PC-9 (cell line): ENCODE results near the gene TMEM232. TPM values are rescaled to one million over a fixed set of nuclear protein-coding genes. Genes with fewer than 3 reads are reported as not detected.

Source experiments
- BruUV-seq: library from RNA; stranded (reverse); fragments of 400-500 nt; replicated peaks from 2 replicates; lab custom pipeline; 2021; lab: Mats Ljungman, UMichigan
- CTCF ChIA-PET: fragments of 300-600 bp; sonication (Branson Sonifier 250); formaldehyde crosslinking; loops from one replicate; lab custom pipeline; 2022; ENCODE audit warnings: antibody characterized with exemption; lab: Charles Lee
- POLR2A ChIA-PET: fragments of 300-600 bp; sonication (Branson Sonifier 250); formaldehyde crosslinking; loops from one replicate; lab custom pipeline; 2022; ENCODE audit warnings: antibody characterized with exemption; ENCODE audit not compliant: unreplicated experiment; lab: Charles Lee
- DNase-seq, 2 experiments: peaks; one replicate each; pipeline versions ENCODE4 v3.0.0 to v3.0.0-alpha.2; 2015 to 2022; ENCODE audit warnings: mixed read lengths in 1 of 2
- H2AFZ ChIP-seq: fragments of 200-600 bp; sonication (generic); 2 replicates; pipeline ENCODE4 v1.8.1; 2017; ENCODE audit warnings: antibody characterized with exemption
- H3F3A ChIP-seq: fragments of 200-600 bp; sonication (generic); 2 replicates; pipeline ENCODE4 v1.8.1; 2017; ENCODE audit warnings: antibody characterized with exemption, mild to moderate bottlenecking, low read depth; ENCODE audit not compliant: insufficient read depth
- H3K27ac ChIP-seq: fragments of 200-600 bp; sonication (generic); 2 replicates; pipeline ENCODE4 v1.6.1; 2016; ENCODE audit warnings: mixed run types
- H3K27me3 ChIP-seq: fragments of 200-600 bp; sonication (generic); 2 replicates; pipeline ENCODE4 v1.6.1; 2016; ENCODE audit warnings: low read depth, mixed run types; ENCODE audit not compliant: insufficient read depth
- H3K36me3 ChIP-seq: fragments of 200-600 bp; sonication (generic); 2 replicates; pipeline ENCODE4 v1.6.1; 2016; ENCODE audit warnings: low read depth, mixed run types
- H3K4me1 ChIP-seq: fragments of 200-600 bp; sonication (generic); replicated peaks from 2 replicates; pipeline ENCODE4 v1.6.1; 2016; ENCODE audit warnings: mixed run types; ENCODE audit not compliant: insufficient read depth
- H3K4me2 ChIP-seq: fragments of 200-600 bp; sonication (generic); 2 replicates; pipeline ENCODE4 v1.6.1; 2017; ENCODE audit warnings: mixed run types
- H3K4me3 ChIP-seq: fragments of 200-600 bp; sonication (generic); 2 replicates; pipeline ENCODE4 v1.6.1; 2016; ENCODE audit warnings: mixed run types
- H3K79me2 ChIP-seq: fragments of 200-600 bp; sonication (generic); 2 replicates; pipeline ENCODE4 v1.6.1; 2017; ENCODE audit warnings: low read depth, mixed run types
- H3K9me2 ChIP-seq: fragments of 200-600 bp; sonication (generic); 2 replicates; pipeline ENCODE4 v1.8.1; 2017; ENCODE audit warnings: mild to moderate bottlenecking; ENCODE audit not compliant: insufficient read depth
- H3K9me3 ChIP-seq: fragments of 200-600 bp; sonication (generic); 2 replicates; pipeline ENCODE4 v1.8.1; 2016; ENCODE audit warnings: low read depth; ENCODE audit not compliant: insufficient read depth
- H4K20me1 ChIP-seq: fragments of 200-600 bp; sonication (generic); 2 replicates; pipeline ENCODE4 v1.8.1; 2017; ENCODE audit not compliant: insufficient read depth
- CTCF ChIP-seq: fragments of 200-600 bp; sonication (generic); conservative IDR thresholded peaks from 2 replicates; pipeline ENCODE4 v1.6.1; 2017; ENCODE audit warnings: mixed run types, antibody characterized with exemption, mild to moderate bottlenecking, moderate library complexity
- EZH2 ChIP-seq: fragments of 200-600 bp; sonication (generic); IDR thresholded peaks from 2 replicates; pipeline ENCODE4 v1.8.0; 2017; ENCODE audit warnings: antibody characterized with exemption, low read depth
- intact Hi-C: fragments of 100-400 bp; cut with micrococcal nuclease; formaldehyde crosslinking; loops from one replicate; pipeline ENCODE4 v1.10.0; 2022; ENCODE audit not compliant: unreplicated experiment
- total RNA-seq: library from RNA; stranded (reverse); gene quantifications from 2 replicates; pipeline ENCODE4 v1.2.3, GENCODE V29; 2021

TMEM232 gene
- total RNA-seq, 1 experiment from 2014 or later, result 0.65 TPM

GRCh38 chr5:110687485-110687884, 39.0 kb downstream of the TMEM232 start:
- CTCF ChIA-PET, result no interaction called here
- H3K9me2 ChIP-seq, result no peaks in the 10 kb centered on the region
- no peak overlapping the region for H3K27ac ChIP-seq
- H3K9me3 ChIP-seq, result no peaks in the 10 kb centered on the region
- H2AFZ ChIP-seq, result no peak overlapping the region
- H3F3A ChIP-seq, result no peaks in the 10 kb centered on the region
- no peak overlapping the region for H3K4me3 ChIP-seq
- H3K4me1 ChIP-seq, result no peaks in the 10 kb centered on the region
- H3K27me3 ChIP-seq, result no peaks in the 10 kb centered on the region
- H3K4me2 ChIP-seq, result no peak overlapping the region
- POLR2A ChIA-PET, result no interaction called here
- no peaks in the 10 kb centered on the region for H3K79me2 ChIP-seq
- H3K36me3 ChIP-seq, result no peaks in the 10 kb centered on the region
- intact Hi-C loops, result no loop called here
- DNase-seq, result no peak
- no peak for TF ChIP-seq CTCF
- TF ChIP-seq EZH2, result no peak
- H4K20me1 ChIP-seq, result no peaks in the 10 kb centered on the region
- no TSS peak for BruUV-seq

- intact Hi-C loops, result no loop called here
- Histone ChIP-seq H3K36me3 (no peaks in the 10 kb centered on the region), H3K27me3 (no peaks in the 10 kb centered on the region), H3K4me3 (no peak overlapping the region), H2AFZ (no peak overlapping the region), H4K20me1 (no peaks in the 10 kb centered on the region), H3K4me2 (no peak overlapping the region), H3F3A (no peaks in the 10 kb centered on the region), H3K27ac (no peak overlapping the region), H3K9me2 (no peaks in the 10 kb centered on the region), H3K4me1 (no peaks in the 10 kb centered on the region), H3K79me2 (no peaks in the 10 kb centered on the region), H3K9me3 (no peaks in the 10 kb centered on the region)
- no TSS peak for BruUV-seq
- CTCF ChIA-PET, result no interaction called here
- TF ChIP-seq CTCF (no peak), EZH2 (no peak)
- POLR2A ChIA-PET, result no interaction called here
- DNase-seq, result no peak
These were observed 40.2 kb downstream of the TMEM232 start for GRCh38 chr5:110686270-110686669.

GRCh38 chr5:110681953-110682352, 44.5 kb downstream of the TMEM232 start:
- no peaks in the 10 kb centered on the region for H3K9me3 ChIP-seq
- no peak overlapping the region; the same call in 1 of the 2 replicates for H2AFZ ChIP-seq
- H3K4me1 ChIP-seq, result no peaks in the 10 kb centered on the region
- POLR2A ChIA-PET, result no interaction called here
- H3K27me3 ChIP-seq, result no peaks in the 10 kb centered on the region
- BruUV-seq, result no TSS peak
- CTCF ChIA-PET, result no interaction called here
- DNase-seq, result no peak
- no peaks in the 10 kb centered on the region for H3K79me2 ChIP-seq
- H3K4me2 ChIP-seq, result no peak overlapping the region
- no peak for TF ChIP-seq CTCF
- TF ChIP-seq EZH2, result no peak
- no peaks in the 10 kb centered on the region for H3K36me3 ChIP-seq
- no peaks in the 10 kb centered on the region for H3K9me2 ChIP-seq
- no peak overlapping the region for H3K27ac ChIP-seq
- no peaks in the 10 kb centered on the region for H4K20me1 ChIP-seq
- intact Hi-C loops, result loop anchor here (2.0 kb wide), 1 partner anchor 49 kb away; no protein-coding TSS in a partner anchor
- no peaks in the 10 kb centered on the region for H3F3A ChIP-seq
- H3K4me3 ChIP-seq, result no peak overlapping the region
